NK-92 treated with Interleukin-12 subunit alpha and Interleukin-12 subunit beta, amount 100 ng/mL, for 24 hours (cell line): ENCODE data around the gene ACTR3.
A peak's percentile ranks its signal among the peaks of the same experiment; 100 is the strongest.

ENCODE experiments used
- DNase-seq: peaks from one replicate; lab custom pipeline; 2025; lab: John Stamatoyannopoulos, UW

The ACTR3 gene

GRCh38 chr2:113876503-113877387 is 13.1 kb upstream of the ACTR3 start:
- no peak for DNase-seq

DNA sequence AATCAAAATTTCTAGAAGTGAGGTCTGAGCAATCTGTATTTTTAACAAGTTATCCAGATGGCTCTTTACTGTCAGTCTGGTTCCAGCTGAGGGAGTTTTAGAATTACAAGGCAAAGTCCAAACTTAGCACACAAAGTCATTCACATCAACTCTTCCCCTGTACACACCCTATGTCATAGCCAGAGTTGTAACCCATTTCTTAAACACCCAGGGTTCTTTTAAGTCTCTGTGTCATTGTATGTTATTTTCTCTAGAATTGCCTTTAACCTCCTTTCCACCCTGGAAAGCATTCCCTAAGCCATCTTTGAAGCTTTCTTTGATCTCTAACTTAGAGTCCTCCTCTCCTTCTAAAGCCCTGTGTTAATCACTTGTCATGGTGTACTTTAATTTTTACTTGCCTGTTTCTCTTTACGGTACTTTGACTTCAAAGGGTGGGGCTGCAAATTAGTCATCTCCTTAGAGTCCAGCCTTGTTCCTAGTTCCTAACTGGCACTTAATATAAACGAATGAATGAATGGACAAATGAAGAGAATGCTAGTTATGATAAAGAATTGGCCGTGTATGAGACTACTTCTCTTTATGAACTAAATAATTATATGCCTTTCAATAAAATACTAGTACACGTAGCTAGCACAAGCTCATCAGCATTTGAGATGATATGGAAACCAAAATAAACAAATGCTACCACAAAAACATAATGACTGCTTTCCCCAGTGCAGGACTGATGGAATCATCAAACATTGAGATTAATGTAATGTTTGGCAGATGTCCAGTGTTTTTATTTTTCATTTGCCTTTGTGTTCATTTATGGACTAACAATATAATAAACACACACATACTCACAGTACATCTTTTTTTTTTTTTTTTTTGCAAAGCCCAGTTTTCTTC is 11.9 kb upstream of the ACTR3 start:
- DNase-seq, result no peak

DNA sequence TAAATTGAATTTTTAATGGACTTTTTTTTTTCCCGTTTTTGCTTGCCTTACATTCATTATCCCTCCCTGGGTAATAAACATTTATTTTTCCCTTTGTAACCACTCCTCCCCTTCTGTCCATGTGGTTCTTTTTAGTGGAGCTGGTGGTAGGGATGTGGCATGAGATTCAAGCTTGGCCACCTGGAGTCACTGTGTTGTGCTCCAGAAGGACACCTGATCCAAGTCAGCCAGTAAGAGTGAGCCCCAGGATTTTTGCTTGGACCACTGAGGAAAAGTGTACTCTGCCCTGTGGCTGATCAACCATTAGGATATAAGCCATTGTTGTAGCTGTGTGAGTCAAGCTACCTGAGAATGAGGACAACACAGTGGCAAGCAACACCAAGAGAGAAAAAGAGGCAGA is 11.1 kb upstream of the ACTR3 start:
- no peak for DNase-seq

DNA sequence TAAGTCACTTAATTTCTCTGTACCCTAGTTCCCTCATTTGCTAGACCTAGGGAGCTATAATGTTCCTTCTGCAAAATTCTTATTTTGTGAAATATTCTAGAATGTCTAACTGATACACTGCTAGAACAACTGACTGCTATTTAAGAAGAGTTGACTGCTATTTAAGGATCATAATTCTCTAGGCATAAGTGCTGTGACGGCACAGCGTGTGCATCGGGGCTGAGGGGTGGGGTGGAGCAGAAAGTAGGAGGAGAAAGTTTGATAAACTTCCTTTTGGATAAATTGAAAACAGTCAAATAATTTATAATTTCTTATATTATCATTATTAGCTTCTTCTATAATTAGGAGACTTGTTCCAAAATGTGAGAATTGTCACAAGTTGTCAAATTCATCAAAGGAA is 10.4 kb upstream of the ACTR3 start:
- DNase-seq, result no peak

GRCh38 chr2:113886479-113887008 is 3.3 kb upstream of the ACTR3 start:
- peak; percentile 77 for DNase-seq

DNA sequence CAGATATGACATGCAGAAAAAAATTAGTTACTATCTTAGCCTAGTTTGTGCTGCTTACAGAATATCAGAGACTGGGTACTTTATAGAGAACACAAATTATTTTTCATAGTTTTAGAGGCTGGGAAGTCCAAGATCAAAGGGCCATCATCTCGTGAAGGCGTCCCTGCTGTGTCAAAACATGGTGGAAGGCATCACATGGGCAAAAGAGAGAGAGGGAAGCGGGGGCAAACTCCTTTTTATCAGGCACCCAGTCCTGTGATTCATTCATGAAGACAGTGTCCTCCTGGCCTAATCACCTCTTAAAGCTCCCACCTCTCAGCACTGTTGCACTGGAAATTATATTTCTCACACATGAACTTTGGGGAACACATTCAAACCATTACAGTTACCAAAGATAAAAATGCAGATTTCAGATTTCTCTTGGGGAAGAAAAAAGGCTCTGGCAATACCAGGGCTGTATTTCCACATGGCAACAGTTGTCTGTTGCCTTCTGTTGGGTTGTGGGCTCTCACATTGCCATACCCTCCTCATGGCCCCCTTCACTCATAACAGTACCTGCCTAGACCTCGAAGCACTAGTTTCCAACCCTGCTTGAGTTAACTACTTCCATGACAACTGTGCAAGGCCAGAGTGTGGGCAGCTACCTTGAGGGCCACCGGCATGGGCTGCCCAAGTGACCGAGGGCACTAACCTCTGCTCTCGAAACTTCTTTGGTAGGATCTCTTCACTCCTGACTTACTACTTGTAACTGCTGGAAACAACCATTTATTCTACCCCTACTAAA is 2.7 kb upstream of the ACTR3 start:
- no peak for DNase-seq

DNA sequence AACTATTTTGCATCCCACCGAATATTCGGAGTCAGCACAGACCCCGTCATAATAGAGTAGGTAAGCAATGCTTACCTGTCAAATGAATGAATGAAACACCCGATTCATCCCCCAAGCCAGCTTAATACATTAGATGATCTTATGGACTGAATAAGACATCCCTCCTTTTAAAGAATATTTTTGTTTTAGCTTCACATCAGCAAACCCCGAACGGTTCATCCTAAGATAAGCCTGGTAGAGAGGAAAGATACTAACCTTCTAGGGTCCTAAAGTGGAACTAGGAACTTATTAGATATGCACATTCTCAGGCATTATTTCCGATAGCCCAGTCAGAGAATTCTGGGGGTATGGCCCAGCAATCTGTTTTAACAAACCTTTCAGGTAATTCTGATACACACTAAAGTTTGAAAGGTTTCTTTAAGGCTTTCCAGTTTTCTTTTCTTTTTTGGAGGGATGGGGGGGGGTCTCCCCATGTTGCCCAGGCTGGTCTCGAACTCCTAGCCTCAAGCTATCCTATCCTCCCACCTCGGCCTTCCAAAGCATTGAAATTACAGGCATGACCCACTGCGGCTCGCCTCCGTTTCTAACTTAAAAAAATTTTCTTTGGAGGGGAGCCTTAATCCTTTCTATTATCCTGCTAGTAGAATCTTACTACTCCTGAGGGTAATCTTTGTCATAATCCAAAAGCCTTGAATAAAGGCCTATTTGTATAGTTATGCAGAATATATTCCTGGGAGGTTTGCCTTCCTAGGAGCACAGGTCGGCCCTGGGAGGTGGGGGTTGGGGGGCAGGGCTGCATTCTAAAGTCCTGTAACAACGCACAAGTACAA is 1.0 kb upstream of the ACTR3 start:
- DNase-seq, result no peak

DNA sequence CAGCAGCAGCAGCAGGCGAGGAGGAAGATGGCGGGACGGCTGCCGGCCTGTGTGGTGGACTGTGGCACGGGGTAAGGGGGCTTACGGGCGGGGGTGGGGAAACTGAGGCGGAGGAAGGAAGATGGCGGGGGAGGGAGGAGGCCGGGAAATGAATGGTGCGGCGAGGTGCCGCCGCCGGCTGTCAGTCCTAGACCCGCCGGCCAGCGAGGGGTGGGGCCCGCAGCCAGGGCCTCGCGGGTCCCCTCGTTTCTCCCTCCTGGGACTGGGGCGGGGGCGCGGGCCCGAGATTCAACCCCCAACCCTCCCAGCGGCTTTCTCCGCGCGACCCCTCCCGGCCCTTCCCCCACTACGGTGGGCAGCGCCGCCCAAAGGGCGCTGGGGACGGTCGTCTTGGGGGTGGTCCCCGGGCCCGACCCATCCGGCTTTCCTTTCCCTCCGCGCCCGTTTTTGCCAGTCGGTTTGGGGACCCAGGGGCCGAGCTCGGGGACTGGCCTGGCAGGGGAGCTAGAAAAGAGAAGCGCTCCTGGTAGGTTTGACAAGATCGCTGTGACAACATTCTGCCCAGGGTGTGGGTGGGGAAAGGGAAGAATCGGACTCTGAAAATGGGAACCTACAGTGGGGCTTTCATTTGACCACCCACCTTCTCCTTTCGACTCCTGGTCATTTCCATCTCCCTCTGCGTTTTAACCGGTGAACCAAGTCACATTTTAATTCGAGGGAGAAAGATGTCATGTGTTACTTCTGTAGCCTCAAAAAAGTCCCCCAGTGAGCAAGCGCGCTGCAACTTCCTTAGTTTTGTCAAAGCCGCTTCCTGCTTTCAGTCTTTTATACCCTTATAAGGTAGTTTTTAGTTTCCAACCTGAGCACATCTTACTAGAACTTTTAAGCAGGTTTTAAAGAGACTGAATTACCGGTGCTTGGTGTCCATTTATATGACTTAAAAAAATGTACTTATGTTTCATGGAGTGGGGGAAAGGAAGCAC is 655 bp downstream of the ACTR3 start:
- peak; percentile 58 for DNase-seq

DNA sequence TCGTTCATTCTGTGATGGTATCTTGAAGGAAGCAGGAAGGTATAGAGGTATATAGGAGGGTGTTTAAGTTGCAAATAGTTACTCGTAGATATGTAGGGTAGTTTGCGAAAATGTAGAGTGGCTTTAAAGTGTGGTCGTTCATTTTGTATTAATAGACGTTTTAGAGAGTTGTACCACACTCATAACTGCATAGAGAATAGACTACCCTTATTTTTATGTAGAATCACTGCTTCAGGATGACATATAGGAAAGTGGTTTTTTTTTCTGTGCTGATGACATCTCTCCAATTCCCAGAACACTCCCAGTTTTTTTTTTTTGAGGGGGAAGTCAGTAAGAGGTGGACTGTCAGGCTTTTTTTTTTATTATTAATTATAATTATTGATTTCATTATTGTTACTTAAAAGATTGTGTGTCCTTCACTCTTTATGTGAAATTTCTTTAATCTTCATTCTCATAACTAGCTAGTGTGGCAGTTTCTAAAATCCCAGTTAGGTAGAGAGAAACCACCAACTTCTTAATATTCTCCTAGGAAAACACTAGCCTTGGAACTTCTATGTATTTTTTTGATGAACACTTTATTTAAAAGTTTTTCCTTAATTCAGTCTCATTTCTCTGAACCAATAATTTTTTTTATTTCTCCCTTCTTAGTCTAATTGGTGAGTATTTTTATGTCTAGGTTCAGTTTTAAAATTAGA is 1.5 kb downstream of the ACTR3 start:
- no peak for DNase-seq

DNA sequence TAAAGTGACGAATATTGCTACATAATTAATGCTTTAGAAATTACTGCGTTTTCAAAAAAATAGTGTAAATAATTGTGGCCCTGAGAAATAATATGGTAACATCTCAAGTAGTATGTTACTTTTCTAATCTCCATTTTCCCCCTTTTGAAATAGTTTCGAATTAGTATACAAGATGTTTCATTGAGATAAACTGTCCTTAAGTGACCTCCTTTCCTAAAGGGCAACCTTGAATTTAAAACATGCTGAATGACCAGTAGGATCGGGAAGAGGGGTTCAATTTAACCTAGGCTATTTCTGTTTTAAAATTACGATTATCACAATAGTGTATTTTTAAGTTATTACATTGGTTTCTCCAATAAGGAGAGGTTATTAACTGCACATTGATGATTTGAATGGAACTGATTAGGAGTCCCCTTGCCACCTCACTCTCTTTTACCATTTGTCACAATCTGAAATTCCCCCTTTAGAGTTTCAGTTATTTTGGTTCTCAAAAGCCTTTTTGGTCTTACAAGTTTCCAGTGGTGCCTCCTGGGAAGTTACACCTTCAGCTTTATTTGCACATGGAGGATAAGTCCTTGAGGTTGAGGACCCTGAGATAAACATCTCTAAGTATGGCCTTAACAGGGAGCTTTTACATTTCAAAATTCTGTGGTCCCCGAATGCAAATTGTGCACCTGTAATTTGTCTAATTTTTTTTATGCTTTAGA is 2.3 kb downstream of the ACTR3 start:
- DNase-seq, result no peak

- DNase-seq, result no peak
These were observed 4.4 kb downstream of the ACTR3 start for GRCh38 chr2:113894156-113894743.

GRCh38 chr2:113895301-113895700 is 5.4 kb downstream of the ACTR3 start:
- DNase-seq, result no peak

- DNase-seq, result no peak
These were observed 6.1 kb downstream of the ACTR3 start for GRCh38 chr2:113895819-113896563.

DNA sequence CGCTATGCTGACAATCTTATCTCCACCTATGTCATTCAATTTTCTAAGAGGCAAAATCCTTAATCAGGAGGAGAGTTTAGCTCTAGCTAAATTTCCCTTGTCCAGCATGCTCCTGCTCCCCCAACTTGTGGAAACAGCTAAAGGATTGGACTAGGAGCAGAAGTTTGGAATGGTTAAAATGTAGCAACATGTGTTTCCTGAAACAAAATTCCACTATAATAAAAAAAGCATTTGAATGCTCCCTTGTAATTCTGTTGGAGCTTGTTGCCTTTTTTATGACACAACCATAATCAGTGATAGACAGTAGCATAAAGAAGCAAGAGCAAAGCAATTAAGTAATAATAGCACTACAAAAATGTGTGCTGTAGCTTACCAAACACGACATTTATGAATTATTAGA is 6.9 kb downstream of the ACTR3 start:
- DNase-seq, result no peak

DNA sequence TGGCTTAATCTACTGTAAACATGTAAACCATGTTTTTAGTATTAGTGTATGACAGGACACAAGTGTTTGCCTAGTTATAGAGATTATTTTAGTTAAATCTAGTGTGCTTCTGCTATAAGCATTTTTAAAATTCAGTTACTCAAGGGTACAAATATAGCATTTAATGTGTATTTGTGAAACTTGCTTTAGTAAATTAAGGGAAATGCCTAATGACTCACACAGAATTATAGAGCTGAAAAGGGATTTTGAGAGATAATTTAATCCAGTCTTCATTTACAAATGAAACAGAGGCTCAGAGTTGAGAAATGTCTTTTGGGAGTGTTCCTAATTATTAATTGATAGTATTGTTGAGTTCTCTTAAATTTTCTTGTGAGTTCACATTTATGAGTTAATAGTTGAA is 8.2 kb downstream of the ACTR3 start:
- no peak for DNase-seq

DNA sequence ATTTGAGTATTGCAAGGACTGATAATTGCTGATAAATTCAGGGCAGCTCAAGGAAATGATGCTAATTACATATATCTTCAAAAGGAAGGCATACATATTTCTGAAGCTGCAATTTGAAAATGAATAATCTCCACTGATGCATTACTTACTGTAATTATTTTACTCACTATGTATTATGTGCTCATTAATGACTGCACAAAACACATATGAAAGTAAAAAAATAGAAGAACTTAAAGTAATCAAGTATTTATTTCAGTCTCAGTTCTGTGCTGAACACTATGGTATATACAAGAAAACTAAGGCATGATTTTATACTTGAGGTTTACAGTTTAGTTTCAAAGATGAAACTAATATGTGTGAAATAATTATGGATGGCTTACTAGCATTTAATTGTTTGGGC is 9.3 kb downstream of the ACTR3 start:
- no peak for DNase-seq

GRCh38 chr2:113901943-113902342 is 12.1 kb downstream of the ACTR3 start:
- no peak for DNase-seq

GRCh38 chr2:113905886-113906285 is 16.0 kb downstream of the ACTR3 start:
- DNase-seq, result no peak
